Gastrocnemius medialis (tissue), 4 donors: Measurements from ENCODE around the gene PLBD1.

Source experiments
- POLR2A ChIP-seq, 2 donors: fragments of 450-650 bp; IDR thresholded peaks; one replicate each; pipeline ENCODE4 v1.6.1; 2017; ENCODE audit warnings: antibody characterized with exemption in 2 of 2, mild to moderate bottlenecking in 2 of 2, moderate library complexity in 2 of 2
- TF ChIP-seq, protein P1 (sequence below), 5 experiments: fragments of 450-650 bp in 3 of 5; fragments of 200-600 bp in 2 of 5; sonication (generic) in 2 of 5; IDR thresholded peaks in 4 of 5; conservative IDR thresholded peaks in 1 of 5; 1 replicate in 4 of 5; 2 replicates in 1 of 5; pipeline ENCODE4 v1.5.1; 2016 to 2019; ENCODE audit warnings: antibody characterized with exemption in 5 of 5, mild to moderate bottlenecking in 3 of 5, moderate library complexity in 3 of 5

DNA sequence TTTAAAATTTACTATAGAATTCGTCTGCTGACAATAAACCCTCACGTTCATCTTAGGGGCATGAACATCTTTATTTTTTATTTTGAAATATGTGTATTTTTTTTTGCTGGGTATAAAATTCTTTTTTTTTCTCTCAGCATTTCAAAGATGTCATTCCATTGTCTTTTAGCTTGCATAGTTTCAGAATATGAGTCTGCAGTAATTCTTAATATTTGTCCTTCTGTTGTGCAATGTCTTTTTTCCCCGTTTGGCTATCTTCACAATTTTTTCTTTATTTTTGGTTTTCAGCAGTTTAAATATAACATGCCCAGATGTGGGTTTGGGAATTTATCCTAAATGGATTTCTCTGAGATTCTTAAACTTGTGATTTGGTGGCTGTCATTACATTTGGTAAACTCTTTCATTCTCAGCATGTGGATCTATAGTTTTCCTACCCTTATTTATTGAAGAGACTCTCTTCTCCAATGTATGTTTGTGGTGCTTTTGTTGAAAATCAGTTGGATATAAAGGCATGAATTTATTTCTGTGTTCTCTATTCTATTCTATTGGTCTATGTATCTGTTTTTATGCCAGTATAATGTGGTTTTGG lies 37.8 kb upstream of the PLBD1 start:
- TF ChIP-seq, protein P1, sequence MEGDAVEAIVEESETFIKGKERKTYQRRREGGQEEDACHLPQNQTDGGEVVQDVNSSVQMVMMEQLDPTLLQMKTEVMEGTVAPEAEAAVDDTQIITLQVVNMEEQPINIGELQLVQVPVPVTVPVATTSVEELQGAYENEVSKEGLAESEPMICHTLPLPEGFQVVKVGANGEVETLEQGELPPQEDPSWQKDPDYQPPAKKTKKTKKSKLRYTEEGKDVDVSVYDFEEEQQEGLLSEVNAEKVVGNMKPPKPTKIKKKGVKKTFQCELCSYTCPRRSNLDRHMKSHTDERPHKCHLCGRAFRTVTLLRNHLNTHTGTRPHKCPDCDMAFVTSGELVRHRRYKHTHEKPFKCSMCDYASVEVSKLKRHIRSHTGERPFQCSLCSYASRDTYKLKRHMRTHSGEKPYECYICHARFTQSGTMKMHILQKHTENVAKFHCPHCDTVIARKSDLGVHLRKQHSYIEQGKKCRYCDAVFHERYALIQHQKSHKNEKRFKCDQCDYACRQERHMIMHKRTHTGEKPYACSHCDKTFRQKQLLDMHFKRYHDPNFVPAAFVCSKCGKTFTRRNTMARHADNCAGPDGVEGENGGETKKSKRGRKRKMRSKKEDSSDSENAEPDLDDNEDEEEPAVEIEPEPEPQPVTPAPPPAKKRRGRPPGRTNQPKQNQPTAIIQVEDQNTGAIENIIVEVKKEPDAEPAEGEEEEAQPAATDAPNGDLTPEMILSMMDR (IDR thresholded peaks at IDR 0.05 in 4 of 5, conservative IDR thresholded peaks at IDR 0.05 in 1 of 5): no peak
- no peak for TF ChIP-seq POLR2A (IDR thresholded peaks at IDR 0.05)
